Lower lobe of right lung (tissue), 2 donors: ENCODE results near the gene MRPS33. TPM values are rescaled to one million over a fixed set of nuclear protein-coding genes. Genes with fewer than 3 reads are reported as not detected.

Experiments used
- ATAC-seq, 2 donors: fragments of 200-7000 bp; cut with Tn5 transposase; one replicate each; pipeline ENCODE4 v1.9.1; 2020 to 2022; ENCODE audit warnings: mild to moderate bottlenecking in 2 of 2, moderate library complexity in 2 of 2
- DNase-seq: peaks from one replicate; pipeline ENCODE4 v3.0.0-alpha.2; 2020
- H3K27ac ChIP-seq: fragments of 200-600 bp; one replicate; pipeline ENCODE4 v1.8.0; 2022
- H3K27me3 ChIP-seq: fragments of 200-600 bp; one replicate; pipeline ENCODE4 v1.8.0; 2022; ENCODE audit warnings: low read depth
- H3K36me3 ChIP-seq: fragments of 200-600 bp; one replicate; pipeline ENCODE4 v1.8.0; 2022; ENCODE audit warnings: mild to moderate bottlenecking
- H3K4me1 ChIP-seq: fragments of 200-600 bp; one replicate; pipeline ENCODE4 v1.8.0; 2022
- H3K4me3 ChIP-seq: fragments of 200-600 bp; one replicate; pipeline ENCODE4 v1.8.0; 2022; ENCODE audit warnings: mild to moderate bottlenecking
- H3K9me3 ChIP-seq: fragments of 200-600 bp; one replicate; pipeline ENCODE4 v1.8.0; 2022
- intact Hi-C: fragments of 100-400 bp; cut with DNase I; formaldehyde crosslinking; loops from one replicate; pipeline ENCODE4 v1.11.0; 2022
- total RNA-seq: library from RNA; stranded (reverse); fragmentation: NEBNext Ultra II Directional; extraction: Animal tissue kit (Norgen Biotek cat#: 25700); gene quantifications from one replicate; pipeline ENCODE4 v1.2.1, GENCODE V29; 2021
- TF ChIP-seq, protein P1 (sequence below): fragments of 200-600 bp; IDR thresholded peaks from one replicate; pipeline ENCODE4 v1.8.0; 2022; ENCODE audit warnings: antibody characterized with exemption, mild to moderate bottlenecking
- donor health status: DM: no; HTN: yes; CAD: no; lungs with severe emphysema.

MRPS33 gene
- total RNA-seq, 1 donor from 2014 or later = 34.6 TPM

DNA sequence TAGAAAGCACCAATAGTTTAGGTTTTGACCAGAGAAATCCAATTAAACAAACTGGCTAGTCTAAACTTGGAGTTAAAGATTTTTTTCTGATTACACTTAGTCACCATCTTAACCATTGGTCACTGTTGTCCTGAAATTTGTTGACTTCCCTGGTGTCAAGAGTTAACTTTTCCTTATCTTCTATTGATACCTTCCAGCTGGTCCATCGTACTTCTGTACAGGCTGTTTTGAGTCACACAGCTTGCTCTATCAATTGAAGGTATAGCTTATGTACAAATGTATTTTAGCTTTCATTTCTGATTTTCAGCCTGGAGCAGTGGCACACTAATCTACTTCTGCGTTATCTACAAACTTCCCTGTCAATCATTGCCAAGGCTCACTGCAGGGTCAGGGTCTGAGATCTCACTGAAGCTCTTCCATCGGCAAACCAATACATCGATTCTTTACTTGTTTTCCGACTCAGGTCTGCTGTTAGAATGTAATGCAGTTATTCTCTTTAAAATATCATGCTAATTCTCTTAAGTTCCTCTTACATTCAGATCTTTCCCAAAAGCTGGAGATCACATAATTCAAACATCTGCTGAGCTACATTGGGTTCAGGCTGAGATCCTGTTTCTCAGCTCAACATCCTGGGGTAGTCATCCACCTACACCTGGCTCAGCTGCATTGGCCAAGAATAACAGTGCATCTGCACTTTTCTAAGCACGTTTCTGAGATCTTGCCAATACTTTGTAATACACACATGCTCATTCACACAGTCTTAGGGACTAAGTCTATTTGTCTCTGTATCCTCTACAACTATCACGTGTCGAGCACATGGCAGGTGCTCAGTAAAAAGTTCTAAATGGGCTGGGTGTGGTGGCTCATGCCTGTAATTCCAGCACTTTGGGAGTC is 11.3 kb downstream of the MRPS33 start:
- Histone ChIP-seq H3K4me3 (no peak overlapping the region), H3K4me1 (no peaks in the 10 kb centered on the region), H3K27ac (no peak overlapping the region), H3K36me3 (peaks cover 32% of the 10 kb centered on the region), H3K9me3 (no peaks in the 10 kb centered on the region), H3K27me3 (no peaks in the 10 kb centered on the region)
- DNase-seq (no peak), ATAC-seq (no peak)
- intact Hi-C loops = no loop called here
- TF ChIP-seq, protein P1, sequence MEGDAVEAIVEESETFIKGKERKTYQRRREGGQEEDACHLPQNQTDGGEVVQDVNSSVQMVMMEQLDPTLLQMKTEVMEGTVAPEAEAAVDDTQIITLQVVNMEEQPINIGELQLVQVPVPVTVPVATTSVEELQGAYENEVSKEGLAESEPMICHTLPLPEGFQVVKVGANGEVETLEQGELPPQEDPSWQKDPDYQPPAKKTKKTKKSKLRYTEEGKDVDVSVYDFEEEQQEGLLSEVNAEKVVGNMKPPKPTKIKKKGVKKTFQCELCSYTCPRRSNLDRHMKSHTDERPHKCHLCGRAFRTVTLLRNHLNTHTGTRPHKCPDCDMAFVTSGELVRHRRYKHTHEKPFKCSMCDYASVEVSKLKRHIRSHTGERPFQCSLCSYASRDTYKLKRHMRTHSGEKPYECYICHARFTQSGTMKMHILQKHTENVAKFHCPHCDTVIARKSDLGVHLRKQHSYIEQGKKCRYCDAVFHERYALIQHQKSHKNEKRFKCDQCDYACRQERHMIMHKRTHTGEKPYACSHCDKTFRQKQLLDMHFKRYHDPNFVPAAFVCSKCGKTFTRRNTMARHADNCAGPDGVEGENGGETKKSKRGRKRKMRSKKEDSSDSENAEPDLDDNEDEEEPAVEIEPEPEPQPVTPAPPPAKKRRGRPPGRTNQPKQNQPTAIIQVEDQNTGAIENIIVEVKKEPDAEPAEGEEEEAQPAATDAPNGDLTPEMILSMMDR = no peak

DNA sequence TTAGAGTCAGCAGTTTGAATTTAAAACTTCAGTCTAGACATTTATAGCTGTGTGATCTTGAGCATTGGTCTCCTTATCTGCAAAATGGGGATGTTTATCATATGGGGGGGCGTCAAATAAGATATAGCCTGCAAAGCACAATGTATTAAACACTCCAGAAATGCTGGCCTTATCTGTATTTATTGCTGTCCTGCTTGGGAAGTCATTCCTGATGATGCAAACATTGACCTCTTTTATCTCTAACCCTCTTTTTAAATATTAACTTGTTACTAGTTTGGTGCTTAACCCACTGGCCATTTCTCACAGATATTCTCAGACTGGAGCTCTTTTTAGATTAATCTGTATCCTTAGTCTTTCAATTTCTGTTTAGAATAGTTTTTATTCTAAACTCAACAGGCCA is 13.2 kb downstream of the MRPS33 start:
- Histone ChIP-seq H3K36me3 (peaks cover 15% of the 10 kb centered on the region), H3K4me3 (no peak overlapping the region), H3K27me3 (no peaks in the 10 kb centered on the region), H3K4me1 (no peaks in the 10 kb centered on the region), H3K27ac (no peak overlapping the region), H3K9me3 (no peaks in the 10 kb centered on the region)
- no peak for DNase-seq
- no peak for ATAC-seq
- intact Hi-C loops = no loop called here
- TF ChIP-seq, protein P1 = no peak

DNA sequence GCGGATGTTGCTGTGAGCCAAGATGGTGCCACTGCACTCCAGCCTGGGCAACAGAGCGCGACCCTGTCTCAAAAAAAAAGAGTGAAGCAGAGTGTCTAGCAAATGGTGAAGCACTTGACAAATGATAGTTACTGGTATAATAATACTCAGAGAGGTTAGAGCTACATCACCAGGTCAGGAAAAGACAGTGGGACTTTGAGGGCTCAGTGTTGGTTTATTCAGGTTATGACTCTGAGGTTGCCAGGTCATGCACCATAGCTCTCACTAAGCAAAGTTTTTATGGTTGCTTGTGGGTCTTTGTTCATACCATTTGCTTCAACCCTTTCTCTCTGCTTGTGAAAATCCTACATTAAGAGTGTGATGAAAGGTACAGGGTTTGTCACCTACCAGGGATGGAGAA is 13.6 kb downstream of the MRPS33 start:
- no peak overlapping the region for H3K4me3 ChIP-seq
- DNase-seq (no peak), ATAC-seq (no peak)
- no peaks in the 10 kb centered on the region for H3K9me3 ChIP-seq
- H3K36me3 ChIP-seq = peaks cover 11% of the 10 kb centered on the region
- TF ChIP-seq, protein P1 = no peak
- H3K27ac ChIP-seq = no peak overlapping the region
- no peaks in the 10 kb centered on the region for H3K27me3 ChIP-seq
- intact Hi-C loops = no loop called here
- no peaks in the 10 kb centered on the region for H3K4me1 ChIP-seq

DNA sequence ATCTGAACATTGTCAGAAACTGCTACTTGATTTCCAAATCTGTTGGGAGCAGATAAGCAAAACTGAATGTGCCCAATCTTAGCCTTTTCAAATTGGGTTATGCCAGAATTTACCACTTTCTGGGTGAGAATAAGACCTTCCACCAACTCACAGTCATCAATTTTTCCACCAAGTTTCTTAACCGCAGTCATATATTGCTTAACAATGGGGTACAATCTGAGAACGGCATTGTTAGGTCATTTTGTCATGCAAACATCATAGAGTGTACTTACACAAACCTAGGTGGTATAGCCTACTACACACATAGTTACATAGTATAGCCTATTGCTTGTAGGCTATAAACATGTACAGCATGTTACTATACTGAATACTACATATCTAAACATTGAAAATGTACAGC is 16.0 kb downstream of the MRPS33 start:
- Histone ChIP-seq H3K27me3 (no peaks in the 10 kb centered on the region), H3K9me3 (no peaks in the 10 kb centered on the region), H3K4me3 (no peak overlapping the region), H3K27ac (no peak overlapping the region), H3K36me3 (no peaks in the 10 kb centered on the region), H3K4me1 (no peaks in the 10 kb centered on the region)
- TF ChIP-seq, protein P1 = no peak
- no peak for DNase-seq
- no peak for ATAC-seq
- intact Hi-C loops = no loop called here

DNA sequence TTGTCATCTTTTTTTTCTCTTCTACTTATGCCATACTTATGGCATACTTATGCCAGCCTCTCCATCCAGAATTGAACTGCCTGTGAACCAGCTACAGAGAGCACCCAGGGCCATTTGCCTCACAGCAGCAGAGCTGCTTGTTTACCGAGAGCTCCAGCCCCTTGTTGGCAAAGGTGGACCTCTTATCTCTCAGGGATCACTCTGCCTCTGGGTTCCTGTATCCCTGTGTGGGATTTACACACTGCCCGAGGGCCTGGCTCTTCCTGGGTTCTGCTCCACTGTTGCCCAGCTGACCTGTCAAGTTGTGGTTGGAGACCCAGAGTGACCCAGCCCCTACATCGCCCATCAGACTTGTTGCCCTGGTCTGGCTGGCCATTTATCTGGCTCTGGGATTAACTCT is 22.3 kb downstream of the MRPS33 start:
- Histone ChIP-seq H3K9me3 (no peaks in the 10 kb centered on the region), H3K4me1 (no peaks in the 10 kb centered on the region), H3K27me3 (no peaks in the 10 kb centered on the region), H3K36me3 (no peaks in the 10 kb centered on the region), H3K4me3 (no peak overlapping the region), H3K27ac (no peak overlapping the region)
- intact Hi-C loops = no loop called here
- no peak for ATAC-seq
- no peak for DNase-seq
- TF ChIP-seq, protein P1 = no peak
